ENCODE results near the gene NDFIP1.
"Not testable (repeated sequence)": the region's sequence is repeated elsewhere in the genome, so short reads cannot be mapped to it uniquely, and the experiment has no call there.

The NDFIP1 gene

GRCh38 chr5:142154449-142154841, 45.9 kb downstream of the NDFIP1 start:
- DNase-seq (ENCODE audit: low spot score): not testable (repeated sequence)

GRCh38 chr5:142156839-142157463, 48.4 kb downstream of the NDFIP1 start:
- DNase-seq (ENCODE audit: low spot score): no peak

DNA sequence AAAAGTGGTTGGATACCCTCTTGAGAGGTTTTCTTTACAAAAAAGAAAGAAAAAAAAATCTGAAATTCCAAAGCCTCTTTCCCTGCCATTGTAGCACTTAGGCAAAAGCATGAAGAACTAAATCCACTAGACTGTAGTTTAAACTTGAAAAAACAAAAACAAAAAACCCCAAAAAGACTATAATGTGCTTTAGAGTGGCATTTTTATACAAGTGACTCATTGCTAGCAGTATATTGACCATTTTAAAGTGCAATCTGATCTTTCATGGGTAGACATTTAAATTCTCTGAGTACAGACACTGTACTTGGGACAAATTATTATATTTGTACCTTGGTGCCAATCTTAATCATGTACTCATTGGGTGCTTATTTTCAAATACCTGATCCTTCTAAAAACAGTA, 50.8 kb downstream of the NDFIP1 start:
- DNase-seq (ENCODE audit: low spot score): no peak

DNA sequence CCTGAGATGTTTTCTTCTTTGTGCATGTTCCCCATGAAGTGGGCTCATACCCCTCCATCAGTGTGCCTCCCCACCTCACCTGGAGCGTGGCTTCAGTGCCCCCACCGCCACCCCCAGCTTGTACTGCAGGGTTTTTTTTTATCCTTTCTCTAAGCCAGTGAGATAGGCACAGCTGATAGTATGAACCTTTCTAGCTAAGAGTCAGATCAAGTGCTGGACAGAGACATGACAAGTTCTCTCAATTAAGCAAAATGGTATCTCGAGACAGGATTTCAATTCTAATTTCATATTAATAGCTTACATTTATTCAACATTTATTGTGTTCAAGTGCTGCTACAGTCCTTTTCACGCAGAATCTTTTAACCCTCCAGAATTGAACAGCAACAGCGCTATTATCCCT, 55.7 kb downstream of the NDFIP1 start:
- DNase-seq (ENCODE audit: low spot score): no peak

DNA sequence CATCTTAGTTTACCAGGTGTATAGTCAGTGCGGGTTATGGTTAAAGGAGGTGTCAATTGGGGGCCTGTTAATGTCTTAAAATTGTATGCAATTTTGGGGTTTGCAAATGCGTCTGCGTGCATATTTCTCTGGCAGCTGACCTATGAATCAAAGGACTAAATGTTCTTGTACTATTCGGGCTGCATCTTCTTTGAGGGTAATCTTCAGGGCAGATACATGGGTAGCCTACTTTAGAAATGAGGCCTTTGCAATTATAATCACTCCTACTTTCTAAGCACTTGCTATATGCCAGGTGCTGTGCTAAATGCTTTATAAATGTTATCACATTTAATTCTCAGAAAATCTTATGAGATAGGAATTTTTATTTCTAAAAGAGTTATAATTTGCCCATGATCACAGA, 58.2 kb downstream of the NDFIP1 start:
- no peak for DNase-seq (ENCODE audit: low spot score)

- no peak for DNase-seq (ENCODE audit: low spot score)
Measured at GRCh38 chr5:142167458-142167857, 58.9 kb downstream of the NDFIP1 start.

- DNase-seq (ENCODE audit: low spot score): no peak
Measured at GRCh38 chr5:142168365-142168764, 59.8 kb downstream of the NDFIP1 start.

DNA sequence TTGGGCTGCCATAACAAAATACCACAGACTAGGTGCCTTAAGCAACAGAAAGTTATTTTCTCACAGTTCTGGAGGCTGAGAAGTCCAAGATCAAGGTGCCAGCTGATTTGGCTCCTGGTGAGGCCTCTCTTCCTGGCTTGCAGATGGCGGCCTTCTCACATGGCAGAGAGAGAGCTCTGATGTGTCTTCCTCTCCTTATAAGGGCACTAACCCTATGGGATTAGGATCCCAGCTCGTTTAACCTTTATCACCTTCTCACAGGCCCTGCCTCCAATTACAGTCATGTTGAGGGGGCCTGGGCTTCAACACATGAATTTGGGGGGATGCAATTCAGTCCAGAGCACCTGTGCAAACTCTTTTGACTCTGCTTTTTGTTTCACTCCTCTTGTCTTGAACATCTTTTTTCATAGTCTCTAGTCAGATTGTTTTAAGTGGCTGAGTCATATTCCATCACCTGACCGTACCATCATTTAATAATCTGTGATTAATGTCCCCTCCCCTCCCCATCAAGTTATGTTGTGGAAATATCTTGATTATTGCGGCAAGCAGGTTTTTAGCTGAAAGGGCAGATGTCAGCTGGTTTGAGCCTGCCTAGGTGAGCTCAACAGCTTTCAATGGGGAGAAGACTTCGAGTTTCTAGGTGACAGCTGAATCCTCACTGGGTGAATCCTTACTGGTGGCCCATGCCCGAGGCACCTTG, 61.8 kb downstream of the NDFIP1 start:
- DNase-seq (ENCODE audit: low spot score): no peak

DNA sequence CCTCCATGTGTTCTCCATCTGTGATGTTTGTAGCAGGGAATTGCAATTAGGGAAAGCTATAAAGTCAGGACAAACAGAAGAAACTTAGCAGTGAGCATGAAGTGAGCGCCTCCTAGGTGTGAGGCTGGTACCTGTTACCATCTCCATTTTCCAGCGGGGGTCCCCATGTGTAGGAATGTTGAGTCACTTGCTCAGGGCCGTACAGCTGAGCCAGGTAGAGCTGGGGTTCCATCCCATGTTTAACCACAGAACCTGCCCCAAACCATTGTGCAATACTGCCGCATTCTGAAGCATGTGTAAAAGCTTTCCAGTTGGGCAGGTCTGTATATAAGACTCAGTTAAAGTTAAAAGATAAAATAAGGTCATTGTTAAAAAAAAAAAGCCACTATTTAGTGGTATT, 62.7 kb downstream of the NDFIP1 start:
- DNase-seq (ENCODE audit: low spot score): no peak

DNA sequence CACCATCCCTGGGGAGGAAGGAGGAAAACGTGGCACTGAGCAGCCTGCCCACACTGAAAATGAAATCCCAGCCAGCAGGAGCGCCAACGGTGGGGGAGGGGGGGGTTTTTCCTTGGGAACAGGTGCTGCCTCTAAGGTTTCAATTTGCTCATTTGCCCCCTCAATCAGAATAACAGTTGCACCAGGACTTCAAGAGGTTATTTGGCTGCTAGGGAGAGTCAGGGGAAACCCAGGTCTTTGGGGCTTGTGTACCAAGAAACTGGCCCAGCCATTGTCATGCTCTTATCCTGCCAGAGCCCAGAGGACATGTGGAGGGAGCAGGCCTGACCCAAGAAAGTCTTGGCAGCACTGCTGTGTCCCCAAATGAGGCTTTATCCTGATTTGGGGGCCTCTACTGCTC, 66.5 kb downstream of the NDFIP1 start:
- DNase-seq (ENCODE audit: low spot score): no peak

- no peak for DNase-seq (ENCODE audit: low spot score)
Measured at GRCh38 chr5:142175461-142176142, 67.0 kb downstream of the NDFIP1 start.

GRCh38 chr5:142176255-142176654, 67.7 kb downstream of the NDFIP1 start:
- DNase-seq (ENCODE audit: low spot score): no peak

- no peak for DNase-seq (ENCODE audit: low spot score)
Measured at GRCh38 chr5:142178651-142179050, 70.1 kb downstream of the NDFIP1 start.

- DNase-seq (ENCODE audit: low spot score): no peak
Measured at GRCh38 chr5:142179776-142180387, 71.3 kb downstream of the NDFIP1 start.

DNA sequence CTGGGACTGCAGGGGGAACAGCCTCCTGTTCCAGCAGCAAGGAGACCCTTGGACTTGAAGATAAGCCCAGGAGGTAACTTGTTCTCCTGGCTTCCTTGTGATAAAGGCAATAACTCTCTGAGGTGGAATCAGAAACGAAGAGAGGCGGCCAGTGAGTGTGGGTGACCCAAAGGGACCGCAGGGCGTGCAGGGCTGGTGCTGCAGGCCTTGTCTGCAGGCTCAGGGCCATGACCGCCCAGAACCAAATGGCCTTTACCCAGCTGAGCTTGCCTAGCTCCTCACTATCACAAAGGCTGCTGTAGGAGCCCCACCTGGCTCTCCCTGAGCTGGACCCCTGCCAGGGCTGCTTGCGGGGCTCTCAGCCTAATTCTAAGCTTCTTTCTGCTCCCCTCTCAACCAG, 72.5 kb downstream of the NDFIP1 start:
- no peak for DNase-seq (ENCODE audit: low spot score)

DNA sequence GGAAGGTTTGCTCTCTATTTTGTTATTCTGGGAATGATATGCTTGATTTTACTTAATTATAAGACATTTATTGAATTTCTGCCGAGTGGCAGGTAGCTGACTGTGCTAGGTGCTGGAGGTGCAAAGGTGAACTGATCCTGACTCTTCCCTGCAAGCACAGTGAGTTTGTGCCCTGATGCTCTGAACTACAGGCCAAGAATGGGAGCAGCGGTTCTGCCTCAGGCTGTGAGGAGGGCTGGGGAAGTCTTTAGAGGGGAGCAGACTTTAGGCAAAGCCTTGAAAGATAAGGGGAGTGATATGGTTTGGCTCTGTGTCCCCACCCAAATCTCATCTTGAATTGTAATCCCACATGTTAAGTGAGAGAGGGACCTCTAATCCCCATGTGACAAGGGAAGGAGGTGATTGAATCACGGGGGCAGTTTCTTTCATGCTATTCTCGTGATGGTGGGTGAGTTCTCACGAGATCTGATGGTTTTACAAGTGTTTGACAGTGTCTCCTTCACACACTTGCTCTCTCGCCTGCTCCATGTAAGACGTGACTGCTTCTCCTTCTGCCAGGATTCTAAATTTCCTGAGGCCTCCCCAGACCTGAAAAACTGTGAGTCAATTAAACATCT, 73.1 kb downstream of the NDFIP1 start:
- no peak for DNase-seq (ENCODE audit: low spot score)

DNA sequence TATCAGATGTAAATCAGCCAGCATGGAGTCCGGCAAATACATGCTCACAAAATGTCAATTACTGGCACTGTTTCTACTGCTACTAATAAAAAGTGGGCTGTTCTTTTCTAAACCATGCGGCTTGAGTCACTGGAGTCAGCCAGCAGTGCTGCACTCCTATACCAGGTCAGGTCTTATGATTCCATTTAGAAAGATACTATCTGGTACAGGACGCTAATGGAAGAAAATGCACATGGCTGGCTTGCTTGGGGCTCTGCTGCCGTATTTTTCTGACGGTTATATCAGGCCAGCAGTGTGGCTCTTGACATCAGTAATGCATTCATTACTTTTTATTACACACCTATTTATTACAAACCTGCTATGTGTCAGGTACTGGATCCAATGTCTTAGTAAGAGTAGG, 74.3 kb downstream of the NDFIP1 start:
- no peak for DNase-seq (ENCODE audit: low spot score)

GRCh38 chr5:142183561-142183960, 75.0 kb downstream of the NDFIP1 start:
- no peak for DNase-seq (ENCODE audit: low spot score)

- no peak for DNase-seq (ENCODE audit: low spot score)
Measured at GRCh38 chr5:142184988-142185387, 76.4 kb downstream of the NDFIP1 start.

GRCh38 chr5:142186514-142186856, 77.9 kb downstream of the NDFIP1 start:
- no peak for DNase-seq (ENCODE audit: low spot score)

GRCh38 chr5:142186857-142187594, 78.4 kb downstream of the NDFIP1 start:
- no peak for DNase-seq (ENCODE audit: low spot score)

DNA sequence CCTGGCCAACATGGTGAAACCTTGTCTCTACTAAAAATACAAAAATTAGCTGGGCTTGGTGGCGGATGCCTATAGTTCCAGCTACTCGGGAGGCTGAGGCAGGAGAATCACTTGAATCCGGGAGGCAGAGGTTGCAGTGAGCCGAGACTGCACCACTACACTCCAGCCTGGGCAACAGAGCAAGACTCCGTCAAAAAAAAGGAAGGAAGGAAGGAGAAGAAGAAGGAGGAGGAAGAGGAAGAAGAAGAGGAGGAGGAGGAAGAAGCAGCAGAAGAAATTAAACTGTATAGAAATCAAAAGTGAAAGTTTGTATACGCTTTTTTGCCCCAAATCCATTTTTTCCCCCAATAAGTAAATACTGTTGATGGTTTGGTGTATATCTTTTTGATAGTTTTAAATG, 80.1 kb downstream of the NDFIP1 start:
- DNase-seq (ENCODE audit: low spot score): not testable (repeated sequence)

Measured in kidney capillary endothelial cell (primary cell).